Mesenchymal stem cell (in vitro differentiated cells and primary cell): ENCODE data around the gene NOC2L.

Experiments used
- DNase-seq: peaks from one replicate; pipeline ENCODE4 v3.0.0-alpha.2; 2013
- H2AFZ ChIP-seq: one replicate; pipeline ENCODE4 v1.6.1; 2013; ENCODE audit warnings: low read depth, mild to moderate bottlenecking, control low read depth, inconsistent platforms, low read length, moderate library complexity
- H2AK5ac ChIP-seq: 2 replicates; pipeline ENCODE4 v1.6.1; 2013; ENCODE audit warnings: low read length, moderate library complexity, mild to moderate bottlenecking, inconsistent platforms; ENCODE audit not compliant: severe bottlenecking
- H2BK120ac ChIP-seq: one replicate; pipeline ENCODE4 v1.6.1; 2013; ENCODE audit warnings: low read depth, mild to moderate bottlenecking, inconsistent platforms, low read length, moderate library complexity
- H2BK12ac ChIP-seq, 2 experiments: one replicate each; pipeline ENCODE4 v1.6.1; 2013; ENCODE audit warnings: inconsistent platforms in 2 of 2, low read length in 2 of 2, mild to moderate bottlenecking in 2 of 2, moderate library complexity in 2 of 2, control low read depth in 1 of 2
- H2BK15ac ChIP-seq: one replicate; pipeline ENCODE4 v1.6.1; 2013; ENCODE audit warnings: mild to moderate bottlenecking, low read depth, inconsistent platforms; ENCODE audit not compliant: poor library complexity, severe bottlenecking
- H2BK5ac ChIP-seq: 2 replicates; pipeline ENCODE4 v1.6.1; 2013; ENCODE audit warnings: low read depth, mild to moderate bottlenecking, low read length, control low read depth, inconsistent platforms; ENCODE audit not compliant: poor library complexity, severe bottlenecking
- H3K14ac ChIP-seq, 2 experiments: one replicate each; pipeline ENCODE4 v1.6.1; 2013; ENCODE audit warnings: inconsistent platforms in 2 of 2, low read length in 2 of 2, control low read depth in 1 of 2, mild to moderate bottlenecking in 1 of 2, moderate library complexity in 1 of 2
- H3K18ac ChIP-seq, 2 experiments: one replicate each; pipeline ENCODE4 v1.6.1; 2013; ENCODE audit warnings: inconsistent platforms in 2 of 2, low read length in 2 of 2, control low read depth in 1 of 2, low read depth in 1 of 2, mild to moderate bottlenecking in 1 of 2
- H3K23ac ChIP-seq, 2 experiments: one replicate each; pipeline ENCODE4 v1.6.1; 2013; ENCODE audit warnings: inconsistent platforms in 2 of 2, low read length in 2 of 2, mild to moderate bottlenecking in 2 of 2, moderate library complexity in 2 of 2, control low read depth in 1 of 2
- H3K27ac ChIP-seq: 2 replicates; pipeline ENCODE4 v1.5.1; 2013; ENCODE audit warnings: mild to moderate bottlenecking, moderate library complexity, low read length, control low read depth, inconsistent platforms; ENCODE audit not compliant: poor library complexity, severe bottlenecking
- H3K27me3 ChIP-seq, 2 experiments: 2 replicates each; pipeline versions ENCODE4 v1.6.1 to v1.7.0; 2013; ENCODE audit warnings: low read length in 2 of 2, mild to moderate bottlenecking in 2 of 2, moderate library complexity in 2 of 2, control low read depth in 1 of 2, inconsistent platforms in 1 of 2; ENCODE audit not compliant: control insufficient read depth in 1 of 2, insufficient read depth in 1 of 2
- H3K36me3 ChIP-seq, 2 experiments: 2 replicates each; pipeline versions ENCODE4 v1.6.1 to v1.7.0; 2013; ENCODE audit warnings: low read length in 2 of 2, control low read depth in 1 of 2, inconsistent platforms in 1 of 2, low read depth in 1 of 2, mild to moderate bottlenecking in 1 of 2; ENCODE audit not compliant: insufficient read depth in 2 of 2, control insufficient read depth in 1 of 2
- H3K4ac ChIP-seq, 2 experiments: one replicate each; pipeline ENCODE4 v1.6.1; 2013; ENCODE audit warnings: inconsistent platforms in 2 of 2, low read length in 2 of 2, mild to moderate bottlenecking in 2 of 2, moderate library complexity in 2 of 2, control low read depth in 1 of 2, low read depth in 1 of 2
- H3K4me1 ChIP-seq: 2 replicates; pipeline ENCODE4 v1.6.1; 2013; ENCODE audit warnings: low read depth, low read length, control low read depth; ENCODE audit not compliant: control insufficient read depth, insufficient read depth
- H3K4me2 ChIP-seq: 2 replicates; pipeline ENCODE4 v1.6.1; 2013; ENCODE audit warnings: low read length, mild to moderate bottlenecking, inconsistent platforms; ENCODE audit not compliant: poor library complexity, severe bottlenecking
- H3K4me3 ChIP-seq, 2 experiments: 2 replicates each; pipeline versions ENCODE4 v1.5.1 to v1.7.0; 2013; ENCODE audit warnings: low read length in 2 of 2, mild to moderate bottlenecking in 2 of 2, control low read depth in 1 of 2, low read depth in 1 of 2; ENCODE audit not compliant: insufficient read depth in 1 of 2
- H3K79me1 ChIP-seq: replicated peaks from 2 replicates; pipeline ENCODE4 v1.6.1; 2013; ENCODE audit warnings: mild to moderate bottlenecking, control low read depth, low read length, inconsistent platforms; ENCODE audit not compliant: poor library complexity, severe bottlenecking
- H3K9ac ChIP-seq: 2 replicates; pipeline ENCODE4 v1.7.0; 2013; ENCODE audit warnings: mild to moderate bottlenecking, low read length, moderate library complexity
- H3K9me3 ChIP-seq: 2 replicates; pipeline ENCODE4 v1.7.0; 2013; ENCODE audit warnings: mild to moderate bottlenecking, low read length; ENCODE audit not compliant: control insufficient read depth
- H4K8ac ChIP-seq: one replicate; pipeline ENCODE4 v1.6.1; 2013; ENCODE audit warnings: inconsistent platforms, mild to moderate bottlenecking, low read length, moderate library complexity
- H4K91ac ChIP-seq: one replicate; pipeline ENCODE4 v1.6.1; 2013; ENCODE audit warnings: mild to moderate bottlenecking, low read length, inconsistent platforms
- WGBS: methylation state at CpG from one replicate; pipeline ENCODE4 v1.1.7; 2013; ENCODE audit warnings: mixed read lengths; 5-methylcytosine and 5-hydroxymethylcytosine counted together

Gene NOC2L

GRCh38 chr1:959731-960362, 791 bp upstream of the NOC2L start:
- no peak overlapping the region for H3K14ac ChIP-seq
- peak overlapping the region; percentile 91 to 93 for H3K4me3 ChIP-seq
- H3K4me2 ChIP-seq = peak overlapping the region; percentile 65
- H4K8ac ChIP-seq = peak overlapping the region; percentile 84
- H3K18ac ChIP-seq = peak overlapping the region; percentile 42 to 66
- H2BK12ac ChIP-seq = peak overlapping the region in 1 of 2 experiments; percentile 64
- peak overlapping the region; percentile 26 for H3K9ac ChIP-seq
- DNase-seq = no peak
- peaks cover 45% of the 10 kb centered on the region for H3K79me1 ChIP-seq
- H3K23ac ChIP-seq = no peak overlapping the region
- peak overlapping the region; percentile 95 for H2BK15ac ChIP-seq
- no peaks in the 10 kb centered on the region for H3K27me3 ChIP-seq
- H3K9me3 ChIP-seq = no peaks in the 10 kb centered on the region
- H2AFZ ChIP-seq = no peak overlapping the region
- no peak overlapping the region for H2AK5ac ChIP-seq
- H2BK5ac ChIP-seq = no peak overlapping the region
- H2BK120ac ChIP-seq = peak overlapping the region; percentile 80
- peak overlapping the region; percentile 79 for H4K91ac ChIP-seq
- peaks cover 34 to 60% of the 10 kb centered on the region in 2 experiments for H3K36me3 ChIP-seq
- no peak overlapping the region for H3K4ac ChIP-seq
- peaks cover 21% of the 10 kb centered on the region for H3K4me1 ChIP-seq
- 59% methylated on average over 55 of the region's 57 CpGs for WGBS
- no peak overlapping the region for H3K27ac ChIP-seq

DNA sequence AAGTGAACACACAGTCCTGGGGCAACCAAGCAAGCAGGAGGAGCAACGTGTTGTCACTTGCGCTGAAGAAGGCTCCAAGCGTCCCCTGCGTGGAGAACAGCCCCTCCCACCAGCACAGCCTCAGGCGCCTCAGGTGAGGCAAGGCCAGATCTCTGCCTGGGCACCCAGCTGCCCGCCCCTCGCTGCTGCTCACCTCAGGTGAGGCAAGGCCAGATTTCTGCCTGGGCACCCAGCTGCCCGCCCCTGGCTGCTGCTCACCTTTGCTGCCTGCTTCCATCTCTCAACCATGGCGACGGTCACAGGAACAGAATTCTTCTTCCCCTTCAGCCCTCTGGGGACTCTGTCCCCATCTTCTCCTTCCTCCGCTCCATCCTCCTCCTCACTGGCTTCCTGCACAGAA, 2.4 kb downstream of the NOC2L start:
- H3K4me2 ChIP-seq = no peak overlapping the region
- H3K4ac ChIP-seq = no peak overlapping the region
- WGBS = 98% methylated on average over 11 of the region's 11 CpGs

GRCh38 chr1:955474-955873, 3.6 kb downstream of the NOC2L start:
- peaks cover 48% of the 10 kb centered on the region for H3K79me1 ChIP-seq
- DNase-seq = no peak
- no peaks in the 10 kb centered on the region for H3K9me3 ChIP-seq
- H3K18ac ChIP-seq = no peak overlapping the region
- H4K91ac ChIP-seq = no peak overlapping the region
- H2AK5ac ChIP-seq = no peak overlapping the region
- no peak overlapping the region for H3K4ac ChIP-seq
- no peak overlapping the region for H3K4me3 ChIP-seq
- H2BK12ac ChIP-seq = no peak overlapping the region
- no peak overlapping the region for H3K27ac ChIP-seq
- H2BK5ac ChIP-seq = no peak overlapping the region
- H3K36me3 ChIP-seq = peaks cover 60 to 69% of the 10 kb centered on the region in 2 experiments
- H3K27me3 ChIP-seq = no peaks in the 10 kb centered on the region
- H3K9ac ChIP-seq = no peak overlapping the region
- H3K23ac ChIP-seq = no peak overlapping the region
- 99% methylated on average over 6 of the region's 6 CpGs for WGBS
- H3K14ac ChIP-seq = no peak overlapping the region
- H3K4me1 ChIP-seq = peaks cover 11% of the 10 kb centered on the region
- H2BK120ac ChIP-seq = no peak overlapping the region
- H3K4me2 ChIP-seq = no peak overlapping the region
- no peak overlapping the region for H2BK15ac ChIP-seq
- no peak overlapping the region for H2AFZ ChIP-seq
- H4K8ac ChIP-seq = no peak overlapping the region

More for the DNA sequence above, 2.4 kb downstream of the NOC2L start:
- H3K23ac ChIP-seq = no peak overlapping the region
- H3K4me1 ChIP-seq = peaks cover 16% of the 10 kb centered on the region
- H3K79me1 ChIP-seq = peaks cover 50% of the 10 kb centered on the region
- H2BK12ac ChIP-seq = no peak overlapping the region
- no peak overlapping the region for H2BK15ac ChIP-seq
- H3K27ac ChIP-seq = no peak overlapping the region
- no peak overlapping the region for H4K91ac ChIP-seq
- no peaks in the 10 kb centered on the region for H3K27me3 ChIP-seq
- H3K18ac ChIP-seq = no peak overlapping the region
- no peak overlapping the region for H2AK5ac ChIP-seq
- H3K36me3 ChIP-seq = peaks cover 49 to 63% of the 10 kb centered on the region in 2 experiments
- H3K4me3 ChIP-seq = no peak overlapping the region
- H2BK120ac ChIP-seq = no peak overlapping the region
- no peak overlapping the region for H2AFZ ChIP-seq
- H3K9ac ChIP-seq = no peak overlapping the region
- H3K14ac ChIP-seq = no peak overlapping the region
- no peak overlapping the region for H2BK5ac ChIP-seq
- no peak overlapping the region for H4K8ac ChIP-seq
- no peak for DNase-seq
- H3K9me3 ChIP-seq = no peaks in the 10 kb centered on the region

DNA sequence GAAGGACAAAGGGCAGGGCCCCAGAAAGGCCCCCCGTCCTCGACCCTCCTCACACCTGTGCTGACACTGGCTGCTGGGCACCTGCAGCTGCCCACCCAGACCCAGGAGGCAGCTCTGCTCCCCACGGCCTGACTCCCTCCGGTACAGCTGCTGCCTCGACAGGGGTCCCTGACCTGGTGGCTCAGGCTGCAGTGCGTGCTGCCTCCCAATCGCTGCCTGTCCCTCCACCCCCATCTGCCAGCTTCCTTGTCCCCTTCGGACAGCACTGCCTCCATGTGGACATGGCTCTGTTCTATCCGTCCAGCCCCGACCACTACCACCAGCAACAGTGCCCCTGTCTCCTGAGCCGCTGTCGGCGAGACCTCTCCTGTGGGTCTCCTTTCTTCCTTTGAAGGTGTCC, 4.1 kb downstream of the NOC2L start:
- H4K91ac ChIP-seq = no peak overlapping the region
- no peak overlapping the region for H2AFZ ChIP-seq
- WGBS = 95% methylated on average over 13 of the region's 13 CpGs
- H3K9ac ChIP-seq = no peak overlapping the region
- H3K4me1 ChIP-seq = peaks cover 13% of the 10 kb centered on the region
- H3K4me3 ChIP-seq = no peak overlapping the region
- no peak overlapping the region for H3K4me2 ChIP-seq
- no peak overlapping the region for H3K4ac ChIP-seq
- no peak for DNase-seq
- H2BK12ac ChIP-seq = no peak overlapping the region
- no peak overlapping the region for H2BK5ac ChIP-seq
- H2AK5ac ChIP-seq = no peak overlapping the region
- H3K27ac ChIP-seq = no peak overlapping the region
- H3K79me1 ChIP-seq = peaks cover 48% of the 10 kb centered on the region
- no peak overlapping the region for H2BK120ac ChIP-seq
- H3K18ac ChIP-seq = no peak overlapping the region
- no peak overlapping the region for H3K23ac ChIP-seq
- H3K14ac ChIP-seq = no peak overlapping the region
- H3K36me3 ChIP-seq = peaks cover 66 to 75% of the 10 kb centered on the region in 2 experiments
- H3K27me3 ChIP-seq = no peaks in the 10 kb centered on the region
- H3K9me3 ChIP-seq = no peaks in the 10 kb centered on the region
- H2BK15ac ChIP-seq = no peak overlapping the region
- H4K8ac ChIP-seq = no peak overlapping the region
